Measurements from ENCODE around the gene SPAST. TPM values are rescaled to one million over a fixed set of nuclear protein-coding genes. Genes with fewer than 3 reads are reported as not detected.

The SPAST gene
- total and polyA plus RNA-seq, 2 of the 13 experiments (the other 11 are each of a cell fraction or from before 2014, with no cell fraction given), result 11.5 to 40.4 TPM

DNA sequence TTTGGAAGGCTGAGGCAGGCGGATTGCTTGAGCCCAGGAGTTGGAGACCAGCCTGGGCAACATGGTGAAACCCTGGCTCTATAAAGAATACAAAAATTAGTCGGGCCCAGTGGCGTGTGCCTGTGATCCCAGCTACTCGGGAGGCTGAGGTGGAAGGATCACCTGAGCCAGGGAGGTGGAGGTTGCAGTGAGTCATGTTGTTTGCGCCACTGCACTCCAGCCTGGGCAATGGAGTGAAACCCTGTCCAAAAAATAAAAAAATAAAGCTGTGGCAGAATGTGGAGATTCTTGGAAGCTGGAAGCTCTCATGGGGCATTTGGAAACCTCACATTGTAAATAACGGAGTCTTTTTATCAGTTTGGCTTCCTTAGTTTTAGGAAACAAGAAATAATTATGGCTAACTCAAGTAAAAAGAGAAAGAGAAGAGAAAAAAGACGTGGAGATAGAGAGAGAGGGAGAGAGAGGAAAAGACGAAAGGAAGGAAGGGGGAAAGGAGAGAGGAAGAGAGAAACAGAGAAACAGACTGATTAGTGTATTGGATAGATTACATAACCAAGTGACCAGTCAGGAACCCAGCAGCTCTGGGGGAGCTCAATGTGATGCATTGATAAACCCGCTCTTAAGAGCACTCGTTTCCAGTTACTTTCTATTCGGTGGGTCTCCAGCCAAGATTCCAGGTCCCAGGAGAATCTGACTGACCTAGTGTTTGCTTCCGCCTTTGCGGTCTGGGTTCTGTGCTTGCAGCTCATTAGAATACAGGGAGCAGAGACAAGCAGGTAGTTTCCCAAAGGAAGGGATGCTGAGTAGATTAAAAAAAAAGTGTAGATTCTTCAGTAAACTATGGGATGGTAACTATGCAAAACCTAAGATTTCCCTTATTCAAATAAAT lies 1.1 kb upstream of the SPAST start (continued):
- TF ChIP-seq TMF1 (CRISPR knock-in tag; IDR thresholded peaks at IDR 0.05; ENCODE audit: low read depth) (no peak), NCOA1 (CRISPR knock-in tag; IDR thresholded peaks at IDR 0.05) (no peak), FOXO4 (CRISPR knock-in tag; conservative IDR thresholded peaks at IDR 0.05) (0 out of 2 replicates have a peak, but pooled peaks have one; percentile 89), KMT2A (CRISPR knock-in tag; IDR thresholded peaks at IDR 0.05) (no peak), THAP8 (CRISPR knock-in tag; IDR thresholded peaks at IDR 0.05; ENCODE audit: borderline replicate concordance) (no peak), SAFB2 (CRISPR knock-in tag; IDR thresholded peaks at IDR 0.05; ENCODE audit: borderline replicate concordance, low read depth) (no peak; the same call in 1 of the 2 replicates), ZNF644 (CRISPR knock-in tag; IDR thresholded peaks at IDR 0.05; ENCODE audit: low read depth) (no peak), PITX1 (CRISPR knock-in tag; IDR thresholded peaks at IDR 0.05) (no peak), NFE2L1 (CRISPR knock-in tag; IDR thresholded peaks at IDR 0.05; ENCODE audit: borderline replicate concordance) (no peak), ZBTB37 (CRISPR knock-in tag; IDR thresholded peaks at IDR 0.05) (0 out of 2 replicates have a peak, but pooled peaks have one; percentile 19), ATF3 (CRISPR knock-in tag; IDR thresholded peaks at IDR 0.05) (0 out of 2 replicates have a peak, but pooled peaks have one; percentile 29), HDAC2 (CRISPR knock-in tag; IDR thresholded peaks at IDR 0.05) (peak; percentile 18; the same call in 1 of the 2 replicates), PBX2 (CRISPR knock-in tag; IDR thresholded peaks at IDR 0.05) (no peak), FOSL2 (CRISPR knock-in tag; IDR thresholded peaks at IDR 0.05) (peak; percentile 91), ZNF12 (CRISPR knock-in tag; IDR thresholded peaks at IDR 0.05) (no peak), MAFK (conservative IDR thresholded peaks at IDR 0.05 in 1 of 2, IDR thresholded peaks at IDR 0.05 in 1 of 2; ENCODE audit: low read length in 2 of 2) (no peak), SNAI1 (CRISPR knock-in tag; IDR thresholded peaks at IDR 0.05; ENCODE audit: borderline replicate concordance) (peak; percentile 39; the same call in 1 of the 2 replicates), ZNF557 (CRISPR knock-in tag; IDR thresholded peaks at IDR 0.05) (0 out of 2 replicates have a peak, but pooled peaks have one; percentile 29), GATA4 (IDR thresholded peaks at IDR 0.05; ENCODE audit: borderline replicate concordance, low read depth) (0 out of 2 replicates have a peak, but pooled peaks have one; percentile 8)
- TF ChIP-seq, protein P1, sequence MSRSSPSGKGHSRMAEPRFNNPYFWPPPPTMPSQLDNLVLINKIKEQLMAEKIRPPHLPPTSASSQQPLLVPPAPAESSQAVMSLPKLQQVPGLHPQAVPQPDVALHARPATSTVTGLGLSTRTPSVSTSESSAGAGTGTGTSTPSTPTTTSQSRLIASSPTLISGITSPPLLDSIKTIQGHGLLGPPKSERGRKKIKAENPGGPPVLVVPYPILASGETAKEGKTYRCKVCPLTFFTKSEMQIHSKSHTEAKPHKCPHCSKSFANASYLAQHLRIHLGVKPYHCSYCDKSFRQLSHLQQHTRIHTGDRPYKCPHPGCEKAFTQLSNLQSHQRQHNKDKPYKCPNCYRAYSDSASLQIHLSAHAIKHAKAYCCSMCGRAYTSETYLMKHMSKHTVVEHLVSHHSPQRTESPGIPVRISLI (CRISPR knock-in tag; IDR thresholded peaks at IDR 0.05; ENCODE audit: borderline replicate concordance), result no peak
- TF ChIP-seq, protein P2, sequence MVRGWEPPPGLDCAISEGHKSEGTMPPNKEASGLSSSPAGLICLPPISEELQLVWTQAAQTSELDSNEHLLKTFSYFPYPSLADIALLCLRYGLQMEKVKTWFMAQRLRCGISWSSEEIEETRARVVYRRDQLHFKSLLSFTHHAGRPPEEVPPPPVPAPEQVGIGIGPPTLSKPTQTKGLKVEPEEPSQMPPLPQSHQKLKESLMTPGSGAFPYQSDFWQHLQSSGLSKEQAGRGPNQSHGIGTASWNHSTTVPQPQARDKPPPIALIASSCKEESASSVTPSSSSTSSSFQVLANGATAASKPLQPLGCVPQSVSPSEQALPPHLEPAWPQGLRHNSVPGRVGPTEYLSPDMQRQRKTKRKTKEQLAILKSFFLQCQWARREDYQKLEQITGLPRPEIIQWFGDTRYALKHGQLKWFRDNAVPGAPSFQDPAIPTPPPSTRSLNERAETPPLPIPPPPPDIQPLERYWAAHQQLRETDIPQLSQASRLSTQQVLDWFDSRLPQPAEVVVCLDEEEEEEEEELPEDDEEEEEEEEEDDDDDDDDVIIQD (CRISPR knock-in tag; IDR thresholded peaks at IDR 0.05; ENCODE audit: low read depth), result 0 out of 2 replicates have a peak, but pooled peaks have one; percentile 27

Measured in HepG2 (cell line).